ENCODE results near the gene ARHGEF2.
A peak's percentile ranks its signal among the peaks of the same experiment; 100 is the strongest.
"Not testable (repeated sequence)": the region's sequence is repeated elsewhere in the genome, so short reads cannot be mapped to it uniquely, and the experiment has no call there.

ARHGEF2 gene

GRCh38 chr1:155930725-155931124, 47.6 kb downstream of the ARHGEF2 start:
- in situ Hi-C loops (cut with MboI; ENCODE audit: low pct_unique_long_range_greater_than_20kb, low sequenced_read_pairs); DNase-seq: not testable (repeated sequence)

- in situ Hi-C loops (cut with MboI; ENCODE audit: low pct_unique_long_range_greater_than_20kb, low sequenced_read_pairs) = no loop called here
- no peak for DNase-seq
Measured at GRCh38 chr1:155929057-155929456, 49.3 kb downstream of the ARHGEF2 start.

GRCh38 chr1:155925506-155925905, 52.8 kb downstream of the ARHGEF2 start:
- in situ Hi-C loops (cut with MboI; ENCODE audit: low pct_unique_long_range_greater_than_20kb, low sequenced_read_pairs) = no loop called here
- no peak for DNase-seq

- in situ Hi-C loops (cut with MboI; ENCODE audit: low pct_unique_long_range_greater_than_20kb, low sequenced_read_pairs) = no loop called here
- no peak for DNase-seq
Measured at GRCh38 chr1:155920717-155921116, 57.6 kb downstream of the ARHGEF2 start.

GRCh38 chr1:155919801-155920200, 58.5 kb downstream of the ARHGEF2 start:
- no peak for DNase-seq
- in situ Hi-C loops (cut with MboI; ENCODE audit: low pct_unique_long_range_greater_than_20kb, low sequenced_read_pairs) = no loop called here

- no peak for DNase-seq
- in situ Hi-C loops (cut with MboI; ENCODE audit: low pct_unique_long_range_greater_than_20kb, low sequenced_read_pairs) = no loop called here
Measured at GRCh38 chr1:155918660-155919059, 59.7 kb downstream of the ARHGEF2 start.

- no peak for DNase-seq
Measured at GRCh38 chr1:155913969-155914757, 64.2 kb downstream of the ARHGEF2 start.

GRCh38 chr1:155912056-155912536, 66.3 kb downstream of the ARHGEF2 start:
- no peak for DNase-seq
- in situ Hi-C loops (cut with MboI; ENCODE audit: low pct_unique_long_range_greater_than_20kb, low sequenced_read_pairs) = no loop called here

More at GRCh38 chr1:155913969-155914757, 64.2 kb downstream of the ARHGEF2 start:
- in situ Hi-C loops (cut with MboI; ENCODE audit: low pct_unique_long_range_greater_than_20kb, low sequenced_read_pairs) = no loop called here

- in situ Hi-C loops (cut with MboI; ENCODE audit: low pct_unique_long_range_greater_than_20kb, low sequenced_read_pairs) = no loop called here
- peak; percentile 79 for DNase-seq
Measured at GRCh38 chr1:155911156-155912055, 66.9 kb downstream of the ARHGEF2 start, which contains the start of gene RIT1. Gene RIT1, minus strand, starts transcription at chr1:155911349. Its CDS starts 588 bp downstream, at chr1:155910761.

- in situ Hi-C loops (cut with MboI; ENCODE audit: low pct_unique_long_range_greater_than_20kb, low sequenced_read_pairs) = no loop called here
- peak; percentile 16 for DNase-seq
Measured at GRCh38 chr1:155910621-155911121, 67.7 kb downstream of the ARHGEF2 start.

- peak; percentile 51 for DNase-seq
- in situ Hi-C loops (cut with MboI; ENCODE audit: low pct_unique_long_range_greater_than_20kb, low sequenced_read_pairs) = no loop called here
Measured at GRCh38 chr1:155909894-155910293, 68.5 kb downstream of the ARHGEF2 start.

- in situ Hi-C loops (cut with MboI; ENCODE audit: low pct_unique_long_range_greater_than_20kb, low sequenced_read_pairs) = no loop called here
Measured at GRCh38 chr1:155904261-155904660, 74.1 kb downstream of the ARHGEF2 start.

GRCh38 chr1:155900161-155900560, 78.2 kb downstream of the ARHGEF2 start:
- DNase-seq = no peak
- in situ Hi-C loops (cut with MboI; ENCODE audit: low pct_unique_long_range_greater_than_20kb, low sequenced_read_pairs) = no loop called here

More at GRCh38 chr1:155904261-155904660, 74.1 kb downstream of the ARHGEF2 start:
- no peak for DNase-seq

GRCh38 chr1:155899683-155900082, 78.7 kb downstream of the ARHGEF2 start:
- in situ Hi-C loops (cut with MboI; ENCODE audit: low pct_unique_long_range_greater_than_20kb, low sequenced_read_pairs) = no loop called here
- DNase-seq = no peak

- in situ Hi-C loops (cut with MboI; ENCODE audit: low pct_unique_long_range_greater_than_20kb, low sequenced_read_pairs) = no loop called here
Measured at GRCh38 chr1:155898888-155899287, 79.5 kb downstream of the ARHGEF2 start.

GRCh38 chr1:155897746-155898145, 80.6 kb downstream of the ARHGEF2 start:
- DNase-seq = no peak
- in situ Hi-C loops (cut with MboI; ENCODE audit: low pct_unique_long_range_greater_than_20kb, low sequenced_read_pairs) = no loop called here

More at GRCh38 chr1:155898888-155899287, 79.5 kb downstream of the ARHGEF2 start:
- DNase-seq = no peak
